Choroid plexus epithelial cell (primary cell): Measurements from ENCODE around the gene PLXDC1.

Experiments
- DNase-seq: peaks from one replicate; pipeline ENCODE4 v3.0.0-alpha.2; 2010; ENCODE audit warnings: low read depth
- H3K4me3 ChIP-seq: 2 replicates; pipeline ENCODE4 v1.5.1; 2011; ENCODE audit warnings: low read depth, mild to moderate bottlenecking, control low read depth, low read length, moderate library complexity
- TF ChIP-seq, protein P1 (sequence below): conservative IDR thresholded peaks from 2 replicates; pipeline ENCODE4 v1.5.1; 2011; ENCODE audit warnings: low read depth, mild to moderate bottlenecking, control low read depth, inconsistent platforms, low read length, moderate library complexity

PLXDC1 gene

DNA sequence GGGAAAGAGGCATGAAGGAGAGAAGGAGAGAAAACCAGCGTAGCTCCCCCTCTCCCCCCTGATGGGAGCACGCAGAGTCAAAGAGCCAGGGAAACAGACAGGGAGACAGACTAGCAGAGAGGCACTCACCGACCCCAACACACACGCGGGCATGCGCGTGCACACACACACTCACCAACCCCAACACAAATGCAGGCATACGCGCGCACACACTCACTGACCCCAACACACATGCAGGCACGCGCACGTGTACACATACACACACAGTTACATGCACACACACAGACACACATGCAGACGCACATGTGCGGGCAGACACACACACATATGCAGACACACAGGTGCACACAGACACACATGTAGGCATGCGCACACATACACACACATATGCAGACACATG lies 41.5 kb upstream of the PLXDC1 start:
- TF ChIP-seq, protein P1, sequence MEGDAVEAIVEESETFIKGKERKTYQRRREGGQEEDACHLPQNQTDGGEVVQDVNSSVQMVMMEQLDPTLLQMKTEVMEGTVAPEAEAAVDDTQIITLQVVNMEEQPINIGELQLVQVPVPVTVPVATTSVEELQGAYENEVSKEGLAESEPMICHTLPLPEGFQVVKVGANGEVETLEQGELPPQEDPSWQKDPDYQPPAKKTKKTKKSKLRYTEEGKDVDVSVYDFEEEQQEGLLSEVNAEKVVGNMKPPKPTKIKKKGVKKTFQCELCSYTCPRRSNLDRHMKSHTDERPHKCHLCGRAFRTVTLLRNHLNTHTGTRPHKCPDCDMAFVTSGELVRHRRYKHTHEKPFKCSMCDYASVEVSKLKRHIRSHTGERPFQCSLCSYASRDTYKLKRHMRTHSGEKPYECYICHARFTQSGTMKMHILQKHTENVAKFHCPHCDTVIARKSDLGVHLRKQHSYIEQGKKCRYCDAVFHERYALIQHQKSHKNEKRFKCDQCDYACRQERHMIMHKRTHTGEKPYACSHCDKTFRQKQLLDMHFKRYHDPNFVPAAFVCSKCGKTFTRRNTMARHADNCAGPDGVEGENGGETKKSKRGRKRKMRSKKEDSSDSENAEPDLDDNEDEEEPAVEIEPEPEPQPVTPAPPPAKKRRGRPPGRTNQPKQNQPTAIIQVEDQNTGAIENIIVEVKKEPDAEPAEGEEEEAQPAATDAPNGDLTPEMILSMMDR: no peak
- no peak overlapping the region for H3K4me3 ChIP-seq
- no peak for DNase-seq

DNA sequence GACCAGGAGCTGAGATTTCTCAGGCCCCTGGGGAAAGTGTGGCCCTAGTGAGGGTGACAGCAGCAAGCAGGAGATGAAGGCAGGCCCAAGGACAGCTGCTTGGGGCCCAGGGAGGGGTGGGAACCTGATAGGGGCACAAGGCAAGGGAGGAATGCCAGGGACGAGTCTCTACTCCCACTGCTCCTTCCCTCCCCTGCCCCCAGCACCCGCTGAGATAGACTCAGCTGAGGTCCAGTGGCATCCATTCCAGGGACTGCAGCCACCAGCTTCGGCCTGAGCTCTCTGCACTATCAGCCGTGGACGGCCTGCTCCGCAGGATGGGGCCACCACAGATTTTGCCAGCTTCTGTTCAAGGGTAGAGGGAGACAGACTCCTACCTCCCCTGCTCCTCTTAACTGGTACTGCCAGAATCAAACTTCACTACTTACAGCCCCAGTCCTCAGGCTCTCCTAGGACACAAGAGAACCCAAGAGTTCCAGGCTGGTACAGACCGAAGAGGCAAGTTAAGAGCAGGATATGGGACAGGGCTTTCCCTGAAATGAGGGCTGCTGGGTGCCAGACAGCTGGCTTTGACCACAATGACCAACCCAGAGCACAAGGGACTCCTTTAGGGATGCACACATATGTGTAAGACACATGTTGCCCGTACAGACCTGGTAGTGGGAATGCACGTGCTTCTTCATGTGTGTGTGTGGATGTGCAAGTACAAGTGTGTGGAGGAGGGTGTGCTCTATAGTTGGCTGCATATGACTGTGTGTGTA lies 40.5 kb upstream of the PLXDC1 start:
- no peak for DNase-seq
- TF ChIP-seq, protein P1: no peak
- no peak overlapping the region for H3K4me3 ChIP-seq

DNA sequence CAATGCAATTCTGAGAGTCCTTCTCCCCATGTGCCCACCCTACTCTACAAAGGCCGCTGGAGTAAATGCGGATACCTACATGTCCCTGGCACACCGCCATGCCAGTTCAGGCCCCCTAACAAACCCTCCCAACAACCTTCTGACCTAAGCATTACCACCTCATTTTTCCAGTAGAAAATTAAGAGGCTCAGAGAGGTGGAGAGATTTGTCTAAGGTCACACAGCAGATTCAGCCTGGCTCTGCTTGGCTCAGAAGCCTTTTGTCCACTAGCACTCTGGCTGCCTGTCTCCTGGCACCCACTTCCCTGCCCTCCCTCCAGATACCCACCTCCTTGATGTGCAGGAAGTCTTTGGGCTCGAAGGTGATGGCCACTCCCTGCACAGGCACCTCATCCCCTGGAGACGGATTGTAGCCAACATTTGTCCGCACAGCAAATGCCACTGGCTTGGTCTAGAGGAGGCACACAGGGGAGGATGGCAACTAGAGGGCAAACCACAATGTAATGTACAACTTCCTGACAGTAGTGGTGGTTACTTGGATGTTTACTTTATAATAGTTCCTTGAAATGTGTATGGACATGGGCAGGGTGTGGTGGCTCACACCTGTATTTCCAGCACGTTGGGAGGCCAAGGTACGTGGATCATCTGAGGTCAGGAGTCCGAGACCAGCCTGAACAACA lies 35.9 kb upstream of the PLXDC1 start:
- TF ChIP-seq, protein P1: no peak
- no peak overlapping the region for H3K4me3 ChIP-seq

DNA sequence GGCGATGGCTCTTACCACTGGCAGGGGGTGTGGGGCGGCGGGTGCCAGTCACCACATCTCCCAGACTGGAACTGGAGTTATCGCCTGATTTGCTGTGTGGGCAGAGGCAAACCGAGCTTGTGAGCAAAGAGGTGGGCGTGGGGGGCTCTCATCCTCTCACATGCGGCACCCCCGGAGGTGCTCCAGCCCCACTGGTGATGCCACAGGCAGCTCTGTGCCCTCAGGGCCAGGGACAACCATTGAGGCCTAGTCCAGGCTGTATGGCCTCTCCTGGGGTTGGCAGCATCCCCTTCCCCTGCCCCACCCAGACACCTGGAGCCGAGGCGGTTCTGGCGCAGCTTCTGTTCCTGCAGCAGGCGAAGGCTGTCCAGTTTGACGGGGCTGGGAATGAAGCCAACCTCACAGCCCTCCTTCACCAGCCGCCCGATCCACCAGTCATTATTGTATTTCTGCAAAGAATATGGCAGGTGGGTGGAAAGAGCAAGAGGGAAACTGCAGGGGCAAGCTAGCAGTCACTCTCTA lies 35.1 kb upstream of the PLXDC1 start:
- no peak overlapping the region for H3K4me3 ChIP-seq
- DNase-seq: no peak
- TF ChIP-seq, protein P1: no peak

More for the DNA sequence above, 35.9 kb upstream of the PLXDC1 start:
- no peak for DNase-seq

DNA sequence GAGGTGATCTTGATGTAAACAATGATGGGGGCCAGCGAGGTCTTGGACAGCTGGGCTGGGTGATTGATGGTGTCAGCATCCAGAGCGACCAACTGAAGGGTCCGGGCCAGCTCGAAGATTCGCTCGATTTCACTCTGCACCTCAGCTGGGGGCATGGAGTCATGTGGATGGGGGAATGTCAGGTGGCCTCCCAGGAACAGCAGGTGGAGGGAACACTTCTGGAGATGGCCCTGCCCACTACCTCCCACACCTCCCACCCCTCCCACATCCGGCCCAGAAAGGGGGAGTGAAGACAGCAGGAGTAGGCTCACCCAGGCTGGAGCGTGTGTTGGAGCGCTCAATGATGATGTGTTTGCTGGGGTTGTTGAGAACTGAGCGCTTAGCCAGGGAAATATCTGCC lies 32.3 kb upstream of the PLXDC1 start:
- TF ChIP-seq, protein P1: no peak
- no peak for DNase-seq

DNA sequence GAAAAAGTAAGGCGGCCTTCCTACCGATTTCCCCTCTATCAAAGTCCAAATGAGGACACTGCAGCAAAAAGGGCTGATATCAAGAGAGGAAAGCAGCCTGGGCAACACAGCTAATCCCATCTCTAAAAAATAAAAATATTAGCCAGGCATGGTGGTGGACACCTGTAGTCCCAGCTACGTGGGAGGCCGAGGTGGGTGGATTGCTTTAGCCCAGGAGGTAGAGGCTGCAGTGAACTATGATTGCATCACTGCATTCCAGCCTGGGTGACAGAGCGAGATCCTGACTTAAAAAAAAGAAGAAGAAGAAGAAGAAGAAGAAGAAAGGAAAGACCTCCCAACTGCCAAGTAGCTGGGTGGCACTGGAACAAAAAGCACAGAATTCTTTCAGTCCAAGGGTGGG lies 31.6 kb upstream of the PLXDC1 start:
- TF ChIP-seq, protein P1: no peak
- H3K4me3 ChIP-seq: no peak overlapping the region
- no peak for DNase-seq

More for the DNA sequence above, 32.3 kb upstream of the PLXDC1 start:
- H3K4me3 ChIP-seq: no peak overlapping the region
